Natural killer cell (primary cell): ENCODE results near the gene OTOGL. TPM values are rescaled to one million over a fixed set of nuclear protein-coding genes. Genes with fewer than 3 reads are reported as not detected.

Experiments used
- ATAC-seq, 3 donors: fragments of 150-1000 bp in 2 of 3; fragments of 200-7000 bp in 1 of 3; cut with Tn5 transposase; 1 replicate in 1 of 3; 2 replicates in 2 of 3; pipeline ENCODE4 v1.10.0; 2021; ENCODE audit warnings: mild to moderate bottlenecking in 2 of 3, moderate library complexity in 2 of 3
- DNase-seq, 2 donors: peaks; one replicate each; pipeline versions ENCODE4 v3.0.0 to v3.0.0-alpha.2; 2013 to 2021; ENCODE audit warnings: mixed read lengths in 1 of 2
- H3K27ac ChIP-seq: one replicate; pipeline ENCODE4 v1.5.1; 2013; ENCODE audit warnings: mild to moderate bottlenecking, low read length
- H3K27me3 ChIP-seq: one replicate; pipeline ENCODE4 v1.6.1; 2013; ENCODE audit warnings: low read length; ENCODE audit not compliant: control insufficient read depth, insufficient read depth
- H3K36me3 ChIP-seq: one replicate; pipeline ENCODE4 v1.6.1; 2013; ENCODE audit warnings: low read length; ENCODE audit not compliant: control insufficient read depth, insufficient read depth
- H3K4me1 ChIP-seq: one replicate; pipeline ENCODE4 v1.6.1; 2013; ENCODE audit warnings: low read length; ENCODE audit not compliant: control insufficient read depth, insufficient read depth
- H3K4me3 ChIP-seq: one replicate; pipeline ENCODE4 v1.5.1; 2013; ENCODE audit warnings: low read length
- H3K9me3 ChIP-seq: one replicate; pipeline ENCODE4 v1.6.1; 2013; ENCODE audit warnings: low read length; ENCODE audit not compliant: control insufficient read depth, insufficient read depth
- H3K27ac Mint-ChIP-seq, 2 donors: one replicate each; pipeline ENCODE4 v1.8.0; 2022; ENCODE audit warnings: mild to moderate bottlenecking in 2 of 2, mixed read lengths in 2 of 2, moderate library complexity in 1 of 2
- H3K27me3 Mint-ChIP-seq, 2 donors: one replicate each; pipeline ENCODE4 v1.8.0; 2022; ENCODE audit warnings: low read depth in 2 of 2, mixed read lengths in 2 of 2
- H3K36me3 Mint-ChIP-seq: one replicate; pipeline ENCODE4 v1.8.0; 2022; ENCODE audit warnings: mixed read lengths
- H3K4me1 Mint-ChIP-seq, 2 donors: one replicate each; pipeline ENCODE4 v1.8.0; 2022; ENCODE audit warnings: mixed read lengths in 2 of 2
- H3K4me3 Mint-ChIP-seq: one replicate; pipeline ENCODE4 v1.8.0; 2022; ENCODE audit warnings: mild to moderate bottlenecking, moderate library complexity, mixed read lengths
- H3K9me3 Mint-ChIP-seq, 2 donors: one replicate each; pipeline ENCODE4 v1.8.0; 2022; ENCODE audit warnings: mixed read lengths in 2 of 2
- CTCF ChIP-seq: fragments of 200-600 bp; IDR thresholded peaks from one replicate; pipeline ENCODE4 v1.8.0; 2022; ENCODE audit warnings: antibody characterized with exemption
- WGBS: methylation state at CpG from one replicate; pipeline ENCODE4 v1.1.7; 2013; ENCODE audit warnings: missing lambda C conversion rate; ENCODE audit not compliant: insufficient coverage; 5-methylcytosine and 5-hydroxymethylcytosine counted together
- intact Hi-C: fragments of 100-400 bp; cut with micrococcal nuclease; formaldehyde crosslinking; loops from one replicate; pipeline ENCODE4 v1.14.2; 2022
- total RNA-seq, 4 donors: library from RNA; stranded (reverse); fragments of 120-200 nt in 1 of 4; gene quantifications; one replicate each; pipeline versions ENCODE4 v1.2.3 to v1.2.4, GENCODE V29; 2013 to 2022

The OTOGL gene
- total RNA-seq, 3 donors from 2014 or later (not counting 1 experiment from before 2014, with no cell fraction given) = not detected

- no peak overlapping the region for H3K4me3 ChIP-seq
- no peaks in the 10 kb centered on the region for H3K4me1 ChIP-seq
- peak in 1 of 3 donors; percentile 34 for ATAC-seq
- Mint-ChIP-seq H3K9me3 (no peaks in the 10 kb centered on the region), H3K27me3 (no peaks in the 10 kb centered on the region), H3K27ac (no peak overlapping the region), H3K4me3 (no peak overlapping the region), H3K4me1 (peaks cover 0 to 9% of the 10 kb centered on the region in 2 donors), H3K36me3 (no peaks in the 10 kb centered on the region)
- H3K9me3 ChIP-seq = no peaks in the 10 kb centered on the region
- H3K27ac ChIP-seq = no peak overlapping the region
- no peaks in the 10 kb centered on the region for H3K36me3 ChIP-seq
- DNase-seq = no peak
- H3K27me3 ChIP-seq = no peaks in the 10 kb centered on the region
- no CpG with 5 or more reads among the region's 1 CpG for WGBS
- intact Hi-C loops = no loop called here
- TF ChIP-seq CTCF = no peak
These were observed 54.9 kb downstream of the OTOGL start for GRCh38 chr12:80154261-80154660.

DNA sequence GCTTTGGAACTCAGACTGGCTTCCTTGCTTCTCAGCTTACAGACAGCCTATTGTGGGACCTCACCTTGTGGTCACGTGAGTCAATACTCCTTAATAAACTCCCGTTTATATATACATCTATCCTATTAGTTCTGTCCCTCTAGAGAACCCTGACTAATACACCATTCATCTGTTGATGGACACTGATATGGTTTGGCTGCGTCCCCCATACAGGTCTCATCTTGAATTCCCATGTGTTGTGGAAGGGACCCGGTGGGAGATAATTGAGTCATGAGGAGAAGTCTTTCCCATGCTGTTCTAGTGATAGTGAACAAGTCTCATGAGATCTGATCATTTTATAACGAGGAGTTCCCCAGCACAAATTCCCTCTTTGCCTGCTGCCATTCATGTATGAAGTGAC, 57.0 kb downstream of the OTOGL start:
- no peaks in the 10 kb centered on the region for H3K4me1 ChIP-seq
- no peaks in the 10 kb centered on the region for H3K27me3 ChIP-seq
- intact Hi-C loops = no loop called here
- DNase-seq (no peak), ATAC-seq (no peak)
- Mint-ChIP-seq H3K4me1 (peaks cover 0 to 9% of the 10 kb centered on the region in 2 donors), H3K27ac (no peak overlapping the region), H3K9me3 (no peaks in the 10 kb centered on the region), H3K36me3 (no peaks in the 10 kb centered on the region), H3K4me3 (no peak overlapping the region), H3K27me3 (no peaks in the 10 kb centered on the region)
- TF ChIP-seq CTCF = no peak
- no peak overlapping the region for H3K4me3 ChIP-seq
- no peaks in the 10 kb centered on the region for H3K9me3 ChIP-seq
- WGBS = 84% methylated on average over 5 of the region's 5 CpGs
- no peak overlapping the region for H3K27ac ChIP-seq
- no peaks in the 10 kb centered on the region for H3K36me3 ChIP-seq

- WGBS = 17% methylated on average over 2 of the region's 2 CpGs
- no peak overlapping the region for H3K4me3 Mint-ChIP-seq
- no peak overlapping the region for H3K27ac Mint-ChIP-seq
- Histone ChIP-seq H3K27ac (no peak overlapping the region), H3K4me1 (no peaks in the 10 kb centered on the region), H3K36me3 (no peaks in the 10 kb centered on the region), H3K4me3 (no peak overlapping the region), H3K27me3 (no peaks in the 10 kb centered on the region), H3K9me3 (no peaks in the 10 kb centered on the region)
- ATAC-seq (no peak), DNase-seq (no peak)
- intact Hi-C loops = no loop called here
- H3K9me3 Mint-ChIP-seq = no peaks in the 10 kb centered on the region
- H3K27me3 Mint-ChIP-seq = no peaks in the 10 kb centered on the region
- H3K36me3 Mint-ChIP-seq = no peaks in the 10 kb centered on the region
- TF ChIP-seq CTCF = no peak
- H3K4me1 Mint-ChIP-seq = peaks cover 0 to 9% of the 10 kb centered on the region in 2 donors
These were observed 58.3 kb downstream of the OTOGL start for GRCh38 chr12:80157645-80158044.

- WGBS = 95% methylated on average over 3 of the region's 4 CpGs
These were observed 62.3 kb downstream of the OTOGL start for GRCh38 chr12:80161612-80162011.

More at GRCh38 chr12:80161612-80162011, 62.3 kb downstream of the OTOGL start:
- H3K4me1 Mint-ChIP-seq = peaks cover 14 to 24% of the 10 kb centered on the region in 2 donors
- H3K27me3 Mint-ChIP-seq = no peaks in the 10 kb centered on the region
- Histone ChIP-seq H3K4me3 (no peak overlapping the region), H3K4me1 (no peaks in the 10 kb centered on the region), H3K9me3 (no peaks in the 10 kb centered on the region), H3K27ac (no peak overlapping the region), H3K27me3 (no peaks in the 10 kb centered on the region), H3K36me3 (no peaks in the 10 kb centered on the region)
- no peak for DNase-seq
- H3K27ac Mint-ChIP-seq = no peak overlapping the region
- intact Hi-C loops = loop anchor here (10.0 kb wide), 1 partner anchor 247 kb away; no protein-coding TSS in a partner anchor
- peaks cover 0 to 3% of the 10 kb centered on the region in 2 donors for H3K9me3 Mint-ChIP-seq
- TF ChIP-seq CTCF = no peak
- no peak overlapping the region for H3K4me3 Mint-ChIP-seq
- no peaks in the 10 kb centered on the region for H3K36me3 Mint-ChIP-seq
- no peak for ATAC-seq
